HG03558 (cell line): Measurements from ENCODE around the gene CRAT.
"Not testable (repeated sequence)": the region's sequence is repeated elsewhere in the genome, so short reads cannot be mapped to it uniquely, and the experiment has no call there.

Source experiments
- ATAC-seq: cut with Tn5 transposase; IDR thresholded peaks from one replicate; pipeline ENCODE4 v1.9.1; 2021; ENCODE audit warnings: moderate number of reproducible peaks; ENCODE audit not compliant: unreplicated experiment; ENCODE audit errors: extremely low read depth

The CRAT gene

GRCh38 chr9:129113645-129114304, 3.2 kb upstream of the CRAT start:
- ATAC-seq, result no peak

GRCh38 chr9:129112526-129112925, 1.9 kb upstream of the CRAT start:
- ATAC-seq, result not testable (repeated sequence)

- ATAC-seq, result no peak
Measured at GRCh38 chr9:129111528-129112151, 1.0 kb upstream of the CRAT start.

DNA sequence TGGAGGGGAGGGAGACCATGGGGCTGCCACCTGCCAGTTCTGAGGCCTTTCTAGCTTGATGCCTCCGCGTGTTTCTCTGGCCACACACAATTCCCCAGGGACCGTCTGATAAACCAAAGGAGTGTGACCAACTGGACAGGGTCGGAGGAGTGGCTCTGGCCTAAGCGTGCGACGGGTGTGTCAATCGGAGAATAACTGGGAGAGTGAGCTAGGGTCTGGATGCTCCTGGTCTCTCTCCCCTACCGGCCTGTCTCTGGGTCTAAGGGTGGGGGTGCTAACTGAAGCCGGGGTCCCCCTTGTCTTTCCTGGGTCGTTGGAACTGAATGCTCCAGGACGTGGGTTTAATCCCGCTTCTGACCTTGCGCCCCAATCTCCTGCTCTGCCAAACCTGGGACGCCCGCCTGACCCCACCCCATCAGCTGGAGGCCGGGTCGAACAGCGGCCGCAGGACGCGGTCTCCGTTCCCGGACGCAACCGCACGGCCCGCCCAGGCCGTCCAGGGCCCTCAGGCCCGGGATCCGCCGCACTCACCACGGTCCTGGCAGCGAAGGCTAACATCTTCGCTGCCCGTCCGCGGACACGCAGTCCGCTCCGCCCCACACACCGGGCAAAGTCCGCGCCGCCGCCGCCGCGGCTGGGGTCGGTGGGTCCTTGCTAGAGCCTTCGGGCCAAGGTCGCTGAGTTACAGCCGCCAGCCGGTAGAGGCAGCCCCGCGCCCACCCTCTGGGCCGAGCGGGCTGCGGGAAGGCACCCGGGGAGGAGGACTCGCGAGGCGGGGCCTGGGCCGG, 447 bp downstream of the CRAT start:
- ATAC-seq, result no peak

DNA sequence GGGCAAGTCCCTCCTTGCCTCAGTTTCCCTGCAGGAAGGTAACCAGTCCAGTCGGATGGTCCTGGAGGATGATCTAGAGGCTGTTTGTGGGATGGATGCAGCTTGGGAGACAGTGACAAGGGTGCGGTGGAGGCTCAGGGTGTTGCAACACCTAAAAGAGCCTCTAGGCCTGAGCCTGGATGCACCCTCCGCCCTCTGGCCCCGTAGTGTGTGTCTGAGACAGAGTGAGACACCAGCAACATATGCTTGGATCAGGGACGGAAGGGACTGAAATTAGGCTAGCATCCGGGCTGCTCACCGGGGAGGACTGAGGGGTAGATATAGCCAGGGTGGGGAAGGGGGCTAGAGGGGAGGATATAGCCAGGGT, 1.1 kb downstream of the CRAT start:
- ATAC-seq, result no peak

DNA sequence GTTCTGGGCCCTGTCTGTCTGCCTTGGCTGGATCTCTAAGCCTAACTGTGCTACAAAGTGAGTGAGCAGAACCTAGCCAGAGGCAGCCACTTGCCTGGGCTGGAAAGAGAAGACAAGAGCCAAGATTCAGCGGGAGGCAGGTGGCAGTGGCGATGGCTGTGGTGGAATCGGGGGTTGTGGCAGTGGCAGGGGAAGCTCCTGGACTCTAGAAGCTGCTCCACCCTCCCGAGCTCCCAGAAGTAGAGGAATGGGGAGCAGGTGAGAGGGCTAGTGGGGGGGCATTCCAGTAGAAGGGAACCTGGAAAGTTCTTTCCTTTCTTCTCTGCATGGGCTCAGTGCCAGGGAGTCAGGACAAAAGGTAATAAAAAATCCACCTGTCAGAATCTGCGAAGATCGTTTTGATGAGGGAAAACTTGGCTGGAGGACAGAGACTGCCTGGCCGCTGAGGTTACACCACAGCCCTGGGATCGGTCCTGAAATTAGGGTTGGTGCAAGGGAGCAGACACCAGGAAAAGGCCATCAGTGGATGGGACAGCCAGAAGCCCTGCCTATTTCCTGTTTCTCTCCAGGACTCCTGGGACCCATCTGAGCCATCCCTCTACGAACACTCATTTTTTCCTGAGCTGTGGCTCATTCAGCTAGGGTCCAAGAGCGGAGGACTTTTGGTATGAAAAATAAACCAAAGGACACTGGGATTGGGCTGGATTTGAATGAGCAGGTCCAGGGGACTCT, 1.6 kb downstream of the CRAT start:
- no peak for ATAC-seq

DNA sequence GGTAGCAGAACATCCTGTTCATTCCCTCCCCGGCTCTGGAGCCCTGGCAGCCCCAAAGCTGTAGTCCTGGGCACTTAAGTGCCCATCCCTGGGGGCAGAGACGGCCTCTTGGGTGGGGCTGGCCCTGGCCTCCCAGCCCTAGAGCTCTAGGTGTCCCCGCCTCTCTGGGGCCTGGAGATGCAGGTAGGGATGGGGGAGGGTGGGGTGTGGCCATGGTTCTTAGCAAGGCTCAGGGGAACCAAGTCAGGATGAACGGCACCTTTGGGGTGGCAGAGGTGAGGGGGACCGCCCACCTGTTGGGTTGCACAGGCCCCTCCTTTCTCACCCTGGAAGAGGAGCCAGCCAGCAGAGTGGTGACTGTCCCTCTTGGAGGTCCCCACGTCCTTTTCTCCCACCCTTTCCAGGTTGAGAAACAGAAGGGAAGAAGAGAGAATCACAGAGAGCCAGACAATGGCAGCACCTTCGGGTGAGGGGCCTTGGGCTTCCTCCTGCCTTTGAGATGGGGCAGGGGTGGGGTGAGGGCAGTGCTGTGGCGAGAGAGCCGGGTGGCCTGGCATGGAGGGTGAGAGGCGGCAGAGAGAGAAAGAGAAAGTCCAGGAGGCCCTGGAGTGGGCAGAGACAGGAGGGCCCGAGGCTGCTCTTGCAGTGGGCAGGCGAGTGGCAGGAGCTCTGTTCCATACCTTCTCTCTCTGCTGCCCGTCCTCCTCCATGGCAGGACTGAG, 2.3 kb downstream of the CRAT start:
- no peak for ATAC-seq

GRCh38 chr9:129107651-129108050, 2.9 kb downstream of the CRAT start:
- ATAC-seq, result no peak

DNA sequence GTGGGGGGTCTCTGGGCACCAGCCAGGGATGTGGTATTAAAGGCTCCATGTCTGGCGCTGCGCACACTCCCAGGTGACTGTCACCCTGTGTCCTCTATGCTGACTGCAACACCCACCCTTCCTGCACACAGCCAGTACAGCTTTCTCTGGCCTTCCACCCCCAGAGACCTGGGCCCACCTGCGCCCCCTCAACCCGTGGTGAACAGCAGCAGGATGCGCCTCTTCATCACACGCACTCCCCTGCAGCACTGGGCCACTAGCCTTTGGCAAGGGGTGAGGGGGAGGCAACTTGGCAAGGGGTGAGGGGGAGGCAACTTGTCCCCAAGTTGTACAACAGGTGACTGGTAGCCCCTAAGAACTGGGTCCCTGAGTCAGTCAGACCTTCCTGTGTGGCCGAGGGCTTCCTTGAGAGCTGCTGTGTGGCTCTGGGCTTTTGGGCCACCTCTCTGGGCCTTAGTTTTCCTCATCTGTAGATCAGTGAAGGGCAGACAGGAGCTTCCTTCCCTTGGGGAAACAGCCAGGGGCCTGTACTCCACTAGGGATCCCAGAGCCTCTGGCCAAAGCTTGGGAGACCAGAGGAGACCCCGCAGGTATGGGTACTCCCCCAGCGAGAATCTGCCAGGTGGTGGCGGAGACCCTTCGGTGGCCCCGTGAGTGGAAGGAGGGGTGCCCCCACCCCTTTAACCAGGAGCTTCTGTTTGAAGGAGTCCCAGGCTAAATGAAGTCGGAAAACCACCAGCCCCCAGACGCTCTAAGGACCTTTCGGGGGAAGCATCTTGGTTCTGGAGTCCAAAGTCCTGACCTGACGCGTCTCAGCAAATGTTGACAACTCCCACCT, 4.5 kb downstream of the CRAT start:
- ATAC-seq, result no peak

DNA sequence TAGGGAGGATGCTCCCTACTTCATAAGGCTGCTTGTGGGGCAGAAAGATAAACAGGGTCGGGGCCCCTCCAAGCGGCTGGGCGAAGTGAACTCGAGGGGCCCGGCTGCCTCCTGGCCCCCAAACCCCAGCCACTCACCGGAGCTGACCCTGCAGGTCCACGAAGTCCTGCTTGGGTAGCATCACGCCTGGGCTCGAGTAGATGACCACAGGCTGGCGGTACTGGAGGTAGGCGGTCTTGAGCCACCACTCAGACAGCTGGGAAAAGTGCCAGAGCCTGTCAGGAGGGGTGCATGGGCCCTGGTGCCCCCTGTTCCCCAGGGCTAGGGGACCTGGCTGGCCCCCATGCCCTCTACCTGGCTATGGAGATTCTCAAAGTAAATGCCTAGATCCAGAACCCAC, 6.5 kb downstream of the CRAT start:
- ATAC-seq, result no peak

DNA sequence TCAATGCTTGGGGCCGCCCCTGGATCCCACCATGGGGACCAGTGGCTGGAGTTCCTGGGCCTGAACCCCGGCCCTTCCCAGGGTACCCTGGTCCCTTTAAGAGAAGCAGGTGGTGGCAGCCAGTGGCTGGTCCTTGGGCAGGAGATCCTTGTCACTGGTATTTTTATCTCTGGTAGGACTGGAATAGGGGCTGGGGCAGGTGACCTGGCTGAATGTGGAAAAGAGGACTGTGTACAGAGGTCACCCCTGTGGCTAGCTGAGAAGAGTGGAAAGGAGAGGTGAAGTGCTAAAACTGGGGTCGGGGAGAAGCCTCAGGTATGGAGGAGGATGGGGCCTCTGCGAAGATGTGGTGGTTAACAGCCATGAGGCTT, 7.0 kb downstream of the CRAT start:
- no peak for ATAC-seq

DNA sequence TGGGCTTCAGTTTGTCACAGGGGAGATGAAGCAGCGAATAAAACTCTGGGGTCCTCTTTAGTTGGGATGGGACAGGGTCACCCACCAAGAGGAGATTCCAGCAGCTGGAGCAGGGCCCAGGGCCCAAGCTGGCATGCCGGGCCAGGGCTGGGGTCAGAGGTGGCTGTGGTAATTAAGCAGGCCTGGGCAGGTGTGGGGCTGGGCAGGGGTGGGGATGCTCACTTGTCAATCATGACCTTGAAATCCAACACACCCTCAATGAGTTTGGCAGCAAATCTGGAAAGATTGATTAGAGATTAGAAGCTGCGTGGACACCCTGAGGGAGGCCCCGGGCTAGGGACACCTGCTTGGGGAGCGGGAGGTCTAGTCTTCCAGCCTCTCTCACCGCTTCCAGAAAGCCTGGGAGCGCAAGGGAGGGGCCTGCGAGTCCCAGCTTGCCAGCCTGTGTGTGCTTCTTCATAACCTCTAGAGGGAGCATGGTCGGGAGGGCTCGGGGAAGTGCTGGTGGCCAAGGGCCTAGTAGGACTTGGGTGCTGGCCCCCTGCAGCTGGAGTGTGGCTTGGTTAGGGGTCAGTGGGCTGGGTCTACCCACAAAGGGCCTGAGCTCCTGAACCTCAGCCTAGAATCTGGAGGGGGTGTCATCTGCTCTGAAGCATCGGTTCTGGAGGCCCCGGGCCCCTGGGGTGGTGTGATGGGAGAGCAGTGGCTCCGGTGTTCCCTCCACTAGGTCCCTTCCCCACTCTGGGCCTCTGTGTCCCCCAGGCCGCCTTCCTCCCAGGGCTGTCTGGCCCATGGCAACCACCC, 7.6 kb downstream of the CRAT start:
- ATAC-seq, result no peak

DNA sequence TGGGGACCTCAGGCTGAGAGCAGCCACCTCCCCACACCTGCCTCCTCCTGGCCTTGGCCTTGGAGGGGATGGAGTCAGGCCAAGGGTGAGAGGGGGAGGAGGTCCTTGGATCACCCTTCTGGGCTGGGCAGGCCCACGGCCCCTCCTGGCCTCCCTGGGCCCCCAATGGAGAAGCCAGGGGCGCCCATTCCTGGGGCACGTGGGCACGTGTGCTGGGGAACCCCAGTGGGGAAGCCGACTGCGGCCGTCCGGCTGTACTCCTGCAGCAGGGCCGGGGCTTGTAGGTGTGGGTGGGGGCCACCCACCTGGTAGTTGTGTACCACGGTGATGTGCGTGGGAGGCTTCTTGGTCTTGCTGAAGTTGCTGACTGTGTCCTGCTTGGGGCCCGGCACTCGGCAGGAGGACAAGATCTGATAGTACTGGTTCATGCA, 8.5 kb downstream of the CRAT start:
- no peak for ATAC-seq

DNA sequence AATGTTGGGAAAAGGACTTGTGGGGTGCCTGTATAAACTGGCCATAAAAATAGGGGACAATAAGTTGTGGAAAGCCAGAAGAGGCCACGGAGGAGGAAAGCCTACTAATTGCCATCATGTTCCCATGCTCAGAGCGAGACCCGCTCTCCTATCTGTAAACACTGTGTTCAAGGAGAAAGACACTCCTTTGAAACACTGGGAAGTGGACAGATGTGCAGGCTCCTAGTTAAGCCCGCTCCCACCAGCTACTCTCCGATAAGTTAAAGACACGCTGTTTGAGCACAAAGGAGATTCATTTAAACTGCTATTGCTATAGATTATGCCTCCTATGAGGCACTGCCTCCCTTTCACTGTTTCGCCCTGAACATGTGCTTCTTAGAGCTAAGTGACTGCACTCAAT, 9.3 kb downstream of the CRAT start:
- ATAC-seq, result no peak

DNA sequence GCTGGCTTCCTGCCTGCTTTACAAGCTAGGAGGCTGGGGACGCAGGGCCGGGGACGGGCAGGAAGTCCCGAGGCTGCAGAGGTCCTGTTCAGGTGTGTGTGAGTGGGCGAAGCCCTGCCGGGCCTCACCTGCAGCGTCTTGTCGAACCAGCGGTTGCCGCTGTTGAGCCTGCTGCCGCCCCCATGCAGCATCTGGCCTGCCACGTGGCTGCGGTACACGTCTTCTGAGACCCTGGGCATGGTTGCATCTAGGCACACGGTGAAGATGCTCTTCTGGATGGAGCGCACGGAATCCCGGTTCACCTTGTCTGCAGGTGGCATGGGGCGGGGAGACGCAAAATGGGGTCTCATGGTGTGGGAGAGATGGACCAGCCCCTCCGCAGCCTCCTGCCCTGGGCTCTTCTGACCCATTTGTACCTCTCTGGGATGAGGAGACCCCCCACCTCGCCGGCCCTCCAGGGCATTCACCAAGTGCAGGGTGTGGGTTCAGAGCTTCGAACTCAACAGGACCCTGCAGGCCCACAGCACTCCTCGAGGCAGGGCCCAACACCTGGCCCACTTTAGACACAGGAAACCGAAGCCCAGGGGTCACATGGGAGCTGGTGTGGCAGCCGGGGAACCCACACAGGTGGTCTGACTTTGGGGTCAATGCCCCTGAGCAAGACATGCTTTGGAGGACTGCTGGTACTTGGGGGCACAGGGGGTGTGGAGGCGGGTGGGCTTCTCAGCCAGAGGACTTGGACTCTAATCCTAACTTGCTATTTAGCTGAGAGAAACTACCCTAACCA, 10.0 kb downstream of the CRAT start:
- no peak for ATAC-seq

GRCh38 chr9:129098328-129098727, 12.3 kb downstream of the CRAT start:
- ATAC-seq, result no peak

DNA sequence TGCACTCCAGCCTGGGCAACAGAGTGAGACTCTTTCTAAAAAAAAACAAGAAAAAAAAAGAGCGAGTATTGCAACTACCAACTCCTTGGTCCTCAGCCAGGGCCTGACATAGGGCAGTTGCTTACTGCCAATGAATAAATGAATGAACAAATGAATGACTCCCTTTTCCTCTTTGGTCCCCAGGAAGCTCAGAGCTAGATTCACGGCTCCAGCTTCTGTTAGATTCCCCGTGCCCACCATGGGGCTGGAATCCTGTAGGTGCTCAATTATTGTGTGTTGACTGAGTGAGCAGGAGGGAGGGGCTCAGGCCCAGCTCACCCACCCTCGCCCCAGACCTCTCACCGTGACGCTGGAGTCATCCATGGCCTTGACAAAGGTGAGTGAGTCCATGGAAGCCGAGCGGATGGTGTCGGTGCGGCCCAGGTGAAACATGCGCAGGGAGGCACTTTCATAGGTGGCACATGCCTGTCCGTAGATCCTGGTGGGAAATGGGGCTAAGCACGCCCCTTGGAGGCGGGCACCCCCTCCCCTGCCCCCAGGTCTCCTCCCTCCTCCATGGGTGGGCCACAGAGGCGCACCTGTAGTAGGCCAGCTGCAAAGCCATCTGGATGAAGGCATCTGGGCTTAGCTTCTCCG, 12.8 kb downstream of the CRAT start:
- ATAC-seq, result no peak
